Naive B cell (primary cell): ENCODE results near the gene DLG3. TPM values are rescaled to one million over a fixed set of nuclear protein-coding genes. Genes with fewer than 3 reads are reported as not detected.

Experiments used
- ATAC-seq, 2 donors: fragments of 150-1000 bp; cut with Tn5 transposase; 2 replicates each; pipeline ENCODE4 v1.10.0; 2021; ENCODE audit warnings: low read depth in 2 of 2, mild to moderate bottlenecking in 2 of 2, moderate library complexity in 2 of 2
- DNase-seq: peaks from one replicate; pipeline ENCODE4 v3.0.0; 2022
- H3K27ac Mint-ChIP-seq, 6 donors: one replicate each; pipeline ENCODE4 v1.8.0; 2020 to 2022; ENCODE audit warnings: mild to moderate bottlenecking in 6 of 6, mixed read lengths in 6 of 6, moderate library complexity in 5 of 6, inconsistent platforms in 2 of 6
- H3K27me3 Mint-ChIP-seq, 3 donors: one replicate each; pipeline ENCODE4 v1.8.0; 2021 to 2022; ENCODE audit warnings: mixed read lengths in 3 of 3, mild to moderate bottlenecking in 1 of 3
- H3K36me3 Mint-ChIP-seq, 2 donors: one replicate each; pipeline ENCODE4 v1.8.0; 2020 to 2022; ENCODE audit warnings: mixed read lengths in 2 of 2, inconsistent platforms in 1 of 2, mild to moderate bottlenecking in 1 of 2
- H3K4me1 Mint-ChIP-seq, 3 donors: one replicate each; pipeline ENCODE4 v1.8.0; 2020 to 2022; ENCODE audit warnings: mixed read lengths in 3 of 3, inconsistent platforms in 1 of 3, mild to moderate bottlenecking in 1 of 3, moderate library complexity in 1 of 3
- H3K4me3 Mint-ChIP-seq, 8 donors: one replicate each; pipeline ENCODE4 v1.8.0; 2020 to 2022; ENCODE audit warnings: mild to moderate bottlenecking in 8 of 8, mixed read lengths in 8 of 8, moderate library complexity in 8 of 8, inconsistent platforms in 2 of 8
- H3K9me3 Mint-ChIP-seq, 7 donors: one replicate each; pipeline ENCODE4 v1.8.0; 2020 to 2022; ENCODE audit warnings: mixed read lengths in 7 of 7, mild to moderate bottlenecking in 5 of 7, inconsistent platforms in 2 of 7, moderate library complexity in 1 of 7
- polyA plus RNA-seq, 6 donors: library from polyadenylated mRNA; unstranded; fragments of 300-500 nt; fragmentation: Illumina TruSeq; gene quantifications; one replicate each; pipeline ENCODE4 v1.2.3, GENCODE V29; 2021; ENCODE audit warnings: low read depth in 6 of 6

Gene DLG3
- polyA plus RNA-seq, 6 donors from 2014 or later = 2.1 to 5.0 (median 3.2) TPM

GRCh38 chrX:70429759-70430158 is 14.9 kb upstream of the DLG3 start:
- Mint-ChIP-seq H3K27ac (peak overlapping the region in 1 of 6 donors; percentile 52), H3K36me3 (no peaks in the 10 kb centered on the region), H3K4me3 (no peak overlapping the region), H3K27me3 (peaks cover 0 to 17% (median 0%) of the 10 kb centered on the region in 3 donors), H3K9me3 (no peaks in the 10 kb centered on the region), H3K4me1 (peaks cover 10 to 13% (median 11%) of the 10 kb centered on the region in 3 donors)
- ATAC-seq = no peak
- no peak for DNase-seq

GRCh38 chrX:70432936-70433847 is 11.4 kb upstream of the DLG3 start:
- peaks cover 15 to 18% (median 17%) of the 10 kb centered on the region in 3 donors for H3K4me1 Mint-ChIP-seq
- peak overlapping the region in 5 of 6 donors; percentile 41 to 95 (median 60) for H3K27ac Mint-ChIP-seq
- H3K27me3 Mint-ChIP-seq = peaks cover 0 to 20% (median 8%) of the 10 kb centered on the region in 3 donors
- peaks cover 0 to 2% (median 0%) of the 10 kb centered on the region in 7 donors for H3K9me3 Mint-ChIP-seq
- peak in 1 of 2 donors; percentile 2 for ATAC-seq
- no peaks in the 10 kb centered on the region for H3K36me3 Mint-ChIP-seq
- DNase-seq = no peak
- peak overlapping the region; percentile 83 to 98 (median 94) for H3K4me3 Mint-ChIP-seq

DNA sequence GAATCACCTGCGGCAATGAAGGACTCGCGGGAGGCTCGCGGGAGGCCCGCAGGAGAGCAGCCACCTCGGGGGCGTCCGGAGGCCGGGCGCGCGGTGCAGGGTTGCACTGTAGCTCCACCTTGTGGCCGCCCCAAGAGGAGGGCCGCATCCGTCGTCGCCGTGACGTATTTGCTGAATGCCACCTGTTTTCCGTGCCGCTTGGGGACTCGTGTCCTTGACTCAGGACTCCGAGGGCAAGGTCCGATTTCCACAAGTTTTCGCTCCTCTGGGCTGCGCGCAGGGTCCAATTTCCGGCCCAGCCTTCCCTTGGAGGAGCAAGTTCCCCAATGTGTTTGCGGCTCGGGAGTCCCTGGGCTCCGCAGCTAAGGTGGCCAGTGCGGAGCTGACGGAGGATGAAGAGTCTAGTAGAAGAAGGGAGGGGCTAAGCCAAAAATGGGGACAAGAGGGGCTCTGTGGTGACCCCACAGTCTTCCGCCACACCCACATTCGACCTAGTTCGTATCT is 10.7 kb upstream of the DLG3 start:
- peak; percentile 79 to 82 for ATAC-seq
- peaks cover 15 to 18% (median 17%) of the 10 kb centered on the region in 3 donors for H3K4me1 Mint-ChIP-seq
- H3K27me3 Mint-ChIP-seq = peaks cover 0 to 21% (median 13%) of the 10 kb centered on the region in 3 donors
- H3K36me3 Mint-ChIP-seq = no peaks in the 10 kb centered on the region
- H3K4me3 Mint-ChIP-seq = peak overlapping the region; percentile 83 to 98 (median 94)
- peak; percentile 66 for DNase-seq
- peak overlapping the region; percentile 58 to 95 (median 90) for H3K27ac Mint-ChIP-seq
- peaks cover 0 to 2% (median 0%) of the 10 kb centered on the region in 7 donors for H3K9me3 Mint-ChIP-seq

GRCh38 chrX:70434352-70434866 is 10.2 kb upstream of the DLG3 start:
- H3K4me1 Mint-ChIP-seq = peaks cover 15 to 18% (median 17%) of the 10 kb centered on the region in 3 donors
- DNase-seq (no peak), ATAC-seq (peak; percentile 30 to 35)
- H3K27me3 Mint-ChIP-seq = peaks cover 3 to 18% (median 13%) of the 10 kb centered on the region in 3 donors
- peak overlapping the region; percentile 83 to 98 (median 94) for H3K4me3 Mint-ChIP-seq
- peaks cover 0 to 2% (median 0%) of the 10 kb centered on the region in 7 donors for H3K9me3 Mint-ChIP-seq
- peak overlapping the region; percentile 58 to 95 (median 90) for H3K27ac Mint-ChIP-seq
- H3K36me3 Mint-ChIP-seq = no peaks in the 10 kb centered on the region

GRCh38 chrX:70434914-70435586 is 9.6 kb upstream of the DLG3 start:
- peaks cover 15 to 18% (median 17%) of the 10 kb centered on the region in 3 donors for H3K4me1 Mint-ChIP-seq
- DNase-seq (no peak), ATAC-seq (peak in 1 of 2 donors; percentile 12)
- peaks cover 4 to 18% (median 13%) of the 10 kb centered on the region in 3 donors for H3K27me3 Mint-ChIP-seq
- H3K9me3 Mint-ChIP-seq = peaks cover 0 to 2% (median 0%) of the 10 kb centered on the region in 7 donors
- peak overlapping the region in 4 of 6 donors; percentile 71 to 94 (median 82) for H3K27ac Mint-ChIP-seq
- H3K4me3 Mint-ChIP-seq = peak overlapping the region; percentile 77 to 97 (median 86)
- no peaks in the 10 kb centered on the region for H3K36me3 Mint-ChIP-seq

DNA sequence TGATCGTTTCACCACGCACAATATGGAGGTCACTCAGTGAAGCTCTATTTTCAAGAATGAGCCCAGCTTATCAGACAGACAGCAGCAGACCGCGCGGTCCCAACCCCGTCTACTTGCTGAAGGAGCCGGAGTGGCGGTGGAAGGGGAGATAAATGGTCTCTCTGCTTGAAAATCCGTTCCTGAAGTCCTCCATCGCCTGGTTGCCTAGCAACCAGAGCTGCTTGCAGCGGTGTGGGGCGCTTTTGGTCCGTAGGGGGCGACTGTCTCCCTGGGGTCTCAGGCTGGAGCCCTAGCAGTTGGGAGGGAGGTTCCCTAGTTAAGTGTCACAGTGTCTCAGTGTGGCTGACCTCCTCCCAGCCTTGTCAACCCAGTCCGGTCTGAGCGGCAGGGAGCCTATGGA is 8.3 kb upstream of the DLG3 start:
- H3K36me3 Mint-ChIP-seq = no peaks in the 10 kb centered on the region
- H3K27ac Mint-ChIP-seq = peak overlapping the region in 1 of 6 donors; percentile 11
- peaks cover 0 to 2% (median 0%) of the 10 kb centered on the region in 7 donors for H3K9me3 Mint-ChIP-seq
- H3K4me1 Mint-ChIP-seq = peaks cover 13 to 18% (median 15%) of the 10 kb centered on the region in 3 donors
- ATAC-seq = no peak
- H3K4me3 Mint-ChIP-seq = peak overlapping the region in 3 of 8 donors; percentile 4 to 89 (median 18)
- DNase-seq = no peak
- peaks cover 11 to 29% (median 22%) of the 10 kb centered on the region in 3 donors for H3K27me3 Mint-ChIP-seq

DNA sequence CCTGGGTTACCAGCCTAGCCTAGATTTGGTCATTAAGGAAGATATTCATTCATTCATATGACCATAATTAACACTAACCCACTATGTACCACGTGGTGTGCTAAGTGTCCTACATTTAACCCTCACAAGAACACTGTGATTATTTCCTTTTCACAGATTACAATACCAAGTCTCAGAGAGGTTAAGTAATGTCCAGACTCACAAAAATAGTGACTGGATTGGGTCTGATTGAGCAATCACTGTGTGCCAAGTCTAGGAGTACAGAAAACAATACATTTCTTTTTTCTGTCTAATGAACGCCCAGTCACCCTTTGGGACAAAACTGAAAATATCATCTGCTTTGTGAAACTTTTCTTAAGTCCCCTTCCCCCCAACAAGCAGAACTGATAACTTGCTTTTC is 7.6 kb upstream of the DLG3 start:
- no peaks in the 10 kb centered on the region for H3K36me3 Mint-ChIP-seq
- peaks cover 13 to 18% (median 15%) of the 10 kb centered on the region in 3 donors for H3K4me1 Mint-ChIP-seq
- H3K4me3 Mint-ChIP-seq = peak overlapping the region in 1 of 8 donors; percentile 89
- no peak for ATAC-seq
- peaks cover 18 to 30% (median 27%) of the 10 kb centered on the region in 3 donors for H3K27me3 Mint-ChIP-seq
- peaks cover 0 to 4% (median 0%) of the 10 kb centered on the region in 7 donors for H3K9me3 Mint-ChIP-seq
- DNase-seq = no peak
- no peak overlapping the region for H3K27ac Mint-ChIP-seq

DNA sequence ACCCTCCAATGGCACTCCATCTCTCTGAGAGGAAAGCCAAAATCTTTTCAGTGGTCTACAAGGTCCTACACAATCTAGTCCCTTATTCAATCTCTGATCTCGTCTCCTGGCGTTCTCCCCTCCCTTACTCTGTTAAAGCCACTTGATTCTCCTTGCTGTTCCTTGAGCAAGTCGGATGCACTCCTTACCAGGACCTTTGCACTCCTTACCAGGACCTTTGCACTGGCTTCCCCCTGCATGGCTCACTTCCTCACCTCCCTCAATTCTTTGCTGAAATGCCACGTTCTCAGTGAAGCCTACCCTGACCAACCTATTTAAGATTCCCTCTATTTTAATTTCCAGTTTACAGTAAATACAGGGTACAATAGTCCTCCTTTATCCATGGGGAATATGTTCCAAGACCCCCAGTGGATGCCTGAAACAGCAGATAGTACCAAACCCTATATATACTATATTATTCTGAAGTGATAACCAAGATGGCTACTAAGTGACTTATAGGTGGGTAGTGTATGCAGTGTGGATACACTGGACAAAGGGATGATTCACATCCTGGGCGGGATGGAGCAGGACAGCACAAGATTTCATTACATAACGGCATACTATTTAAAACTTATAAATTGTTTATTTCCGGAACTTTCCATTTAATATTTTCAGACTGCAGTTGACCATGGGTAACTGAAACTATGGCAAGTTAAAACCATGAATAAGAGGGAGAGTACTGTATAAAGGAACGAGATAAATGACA is 6.5 kb upstream of the DLG3 start:
- Mint-ChIP-seq H3K27ac (peak overlapping the region in 2 of 6 donors; percentile 5 to 12), H3K27me3 (peaks cover 27 to 40% (median 37%) of the 10 kb centered on the region in 3 donors), H3K9me3 (peaks cover 0 to 4% (median 0%) of the 10 kb centered on the region in 7 donors), H3K4me3 (peak overlapping the region in 2 of 8 donors; percentile 16 to 59), H3K36me3 (no peaks in the 10 kb centered on the region), H3K4me1 (peaks cover 12 to 18% (median 15%) of the 10 kb centered on the region in 3 donors)
- DNase-seq = no peak
- no peak for ATAC-seq

- Mint-ChIP-seq H3K36me3 (no peaks in the 10 kb centered on the region), H3K27me3 (peaks cover 31 to 44% (median 39%) of the 10 kb centered on the region in 3 donors), H3K4me3 (no peak overlapping the region), H3K9me3 (peaks cover 0 to 4% (median 0%) of the 10 kb centered on the region in 7 donors), H3K4me1 (peaks cover 8 to 9% (median 9%) of the 10 kb centered on the region in 3 donors), H3K27ac (no peak overlapping the region)
- DNase-seq = no peak
- ATAC-seq = no peak
These were observed 5.6 kb upstream of the DLG3 start for GRCh38 chrX:70439016-70439415.

- Mint-ChIP-seq H3K9me3 (peaks cover 0 to 6% (median 0%) of the 10 kb centered on the region in 7 donors), H3K4me3 (no peak overlapping the region), H3K36me3 (no peaks in the 10 kb centered on the region), H3K27ac (no peak overlapping the region), H3K4me1 (peaks cover 0 to 5% (median 3%) of the 10 kb centered on the region in 3 donors), H3K27me3 (peaks cover 38 to 65% (median 59%) of the 10 kb centered on the region in 3 donors)
- DNase-seq = no peak
- ATAC-seq = no peak
These were observed 2.4 kb upstream of the DLG3 start for GRCh38 chrX:70442224-70442623.

- no peak for DNase-seq
These were observed 466 bp downstream of the DLG3 start for GRCh38 chrX:70444946-70445656.

More at GRCh38 chrX:70444946-70445656, 466 bp downstream of the DLG3 start:
- Mint-ChIP-seq H3K4me1 (peaks cover 0 to 5% (median 3%) of the 10 kb centered on the region in 3 donors), H3K9me3 (peaks cover 0 to 7% (median 0%) of the 10 kb centered on the region in 7 donors), H3K27ac (no peak overlapping the region), H3K4me3 (peak overlapping the region in 7 of 8 donors; percentile 45 to 80 (median 67)), H3K36me3 (no peaks in the 10 kb centered on the region), H3K27me3 (peaks cover 34 to 52% (median 44%) of the 10 kb centered on the region in 3 donors)
- ATAC-seq = peak; percentile 30 to 59
